GM10248 (cell line): ENCODE results near the gene PTCRA.

Experiments used
- CTCF ChIA-PET: fragments of 300-600 bp; sonication (Branson Sonifier 250); formaldehyde crosslinking; extraction: SDS; loops from one replicate; lab custom pipeline; 2021; ENCODE audit warnings: antibody characterized with exemption; lab: Yijun Ruan, JAX
- POLR2A ChIA-PET: fragments of 350-650 bp; sonication (Branson Sonifier 250); formaldehyde crosslinking; extraction: SDS; loops from one replicate; lab custom pipeline; 2020; ENCODE audit warnings: antibody characterized with exemption; lab: Yijun Ruan, JAX
- DNase-seq: peaks from one replicate; pipeline ENCODE4 v3.0.0; 2012; ENCODE audit errors: extremely low spot score
- CTCF ChIP-seq: IDR thresholded peaks from 2 replicates; pipeline ENCODE4 v1.5.1; 2012; ENCODE audit warnings: mild to moderate bottlenecking, low read depth; ENCODE audit errors: extremely low read depth, missing control alignments, control extremely low read depth

Gene PTCRA

GRCh38 chr6:42963855-42964605 lies 48.2 kb downstream of the PTCRA start:
- ChIA-PET POLR2A (interaction anchor here (0.5 kb wide), 1 partner anchor 17 kb away, joined by 3 read pairs; no protein-coding TSS in a partner anchor), CTCF (interaction anchor here (1.1 to 3.6 kb wide), 4 partner anchors 9 to 211 kb away, joined by 3 to 14 read pairs (median 4); no protein-coding TSS in a partner anchor)
- peak; percentile 47 for TF ChIP-seq CTCF
- DNase-seq, result no peak

- POLR2A ChIA-PET, result no interaction called here
- no peak for DNase-seq
- TF ChIP-seq CTCF, result no peak
- CTCF ChIA-PET, result interaction anchor here (1.1 to 2.0 kb wide), 3 partner anchors 12 to 177 kb away, joined by 3 to 4 read pairs (median 4); partner anchors contain the start of gene PEX6
Observed at GRCh38 chr6:42966571-42966970, 50.7 kb downstream of the PTCRA start.

GRCh38 chr6:42967228-42967627 lies 51.4 kb downstream of the PTCRA start:
- POLR2A ChIA-PET, result no interaction called here
- no peak for TF ChIP-seq CTCF
- DNase-seq, result no peak
- CTCF ChIA-PET, result interaction anchor here (2.0 kb wide), 1 partner anchor 12 kb away, joined by 4 read pairs; the partner anchor contains the start of gene PEX6

GRCh38 chr6:42968126-42968701 lies 52.4 kb downstream of the PTCRA start:
- POLR2A ChIA-PET, result no interaction called here
- CTCF ChIA-PET, result interaction anchor here (2.0 kb wide), 1 partner anchor 11 kb away, joined by 4 read pairs; the partner anchor contains the start of gene PEX6
- DNase-seq, result no peak
- no peak for TF ChIP-seq CTCF

GRCh38 chr6:42968783-42969182 lies 52.9 kb downstream of the PTCRA start:
- POLR2A ChIA-PET, result no interaction called here
- TF ChIP-seq CTCF, result no peak

GRCh38 chr6:42969431-42969830 lies 53.6 kb downstream of the PTCRA start:
- ChIA-PET POLR2A (interaction anchor here (0.6 to 0.9 kb wide), 2 partner anchors 13 to 15 kb away, joined by 3 read pairs; partner anchors contain the start of gene PPP2R5D), CTCF (interaction anchor here (1.9 kb wide), 1 partner anchor 173 kb away, joined by 4 read pairs; no protein-coding TSS in a partner anchor)
- DNase-seq, result no peak
- TF ChIP-seq CTCF, result no peak

More at GRCh38 chr6:42968783-42969182, 52.9 kb downstream of the PTCRA start:
- DNase-seq, result no peak
- CTCF ChIA-PET, result no interaction called here
